Measurements from ENCODE around the gene SKOR1. TPM values are rescaled to one million over a fixed set of nuclear protein-coding genes. Genes with fewer than 3 reads are reported as not detected.

Gene SKOR1
- total RNA-seq, 1 donor from 2014 or later: 0.22 TPM

- Histone ChIP-seq H3K36me3 (peaks cover 15% of the 10 kb centered on the region), H3K4me1 (no peaks in the 10 kb centered on the region), H3K4me3 (no peak overlapping the region), H3K9me3 (replicated peaks) (no peaks in the 10 kb centered on the region), H3K27me3 (ENCODE audit: low read depth) (no peaks in the 10 kb centered on the region), H3K27ac (replicated peaks) (no peak overlapping the region)
- no peak for DNase-seq
- intact Hi-C loops (cut with micrococcal nuclease): no loop called here
- TF ChIP-seq CTCF (IDR thresholded peaks at IDR 0.05; ENCODE audit: borderline replicate concordance): no peak
Observed at GRCh38 chr15:67788986-67789385, 36.3 kb upstream of the SKOR1 start.

GRCh38 chr15:67790610-67791319 is 34.5 kb upstream of the SKOR1 start:
- no peak for TF ChIP-seq CTCF (IDR thresholded peaks at IDR 0.05; ENCODE audit: borderline replicate concordance)
- Histone ChIP-seq H3K9me3 (replicated peaks) (peaks cover 17% of the 10 kb centered on the region), H3K4me1 (no peaks in the 10 kb centered on the region), H3K4me3 (no peak overlapping the region), H3K27me3 (ENCODE audit: low read depth) (no peaks in the 10 kb centered on the region), H3K36me3 (peaks cover 10% of the 10 kb centered on the region), H3K27ac (replicated peaks) (no peak overlapping the region)
- no peak for DNase-seq
- intact Hi-C loops (cut with micrococcal nuclease): no loop called here

- Histone ChIP-seq H3K27ac (replicated peaks) (no peak overlapping the region), H3K9me3 (replicated peaks) (peaks cover 17% of the 10 kb centered on the region), H3K36me3 (peaks cover 10% of the 10 kb centered on the region), H3K4me3 (no peak overlapping the region), H3K4me1 (peaks cover 16% of the 10 kb centered on the region), H3K27me3 (ENCODE audit: low read depth) (no peaks in the 10 kb centered on the region)
- no peak for TF ChIP-seq CTCF (IDR thresholded peaks at IDR 0.05; ENCODE audit: borderline replicate concordance)
- DNase-seq: no peak
- intact Hi-C loops (cut with micrococcal nuclease): no loop called here
Observed at GRCh38 chr15:67792250-67792942, 32.9 kb upstream of the SKOR1 start.

- no peak overlapping the region for H3K27ac ChIP-seq (replicated peaks)
- intact Hi-C loops (cut with micrococcal nuclease): no loop called here
- H3K4me1 ChIP-seq: peaks cover 21% of the 10 kb centered on the region
- TF ChIP-seq CTCF (IDR thresholded peaks at IDR 0.05; ENCODE audit: borderline replicate concordance): no peak
- H3K36me3 ChIP-seq: peaks cover 14% of the 10 kb centered on the region
- no peak for DNase-seq
- H3K27me3 ChIP-seq (ENCODE audit: low read depth): no peaks in the 10 kb centered on the region
- H3K4me3 ChIP-seq: no peak overlapping the region
- peaks cover 17% of the 10 kb centered on the region for H3K9me3 ChIP-seq (replicated peaks)
Observed at GRCh38 chr15:67794832-67795574, 30.3 kb upstream of the SKOR1 start.

- no peaks in the 10 kb centered on the region for H3K27me3 ChIP-seq (ENCODE audit: low read depth)
- H3K27ac ChIP-seq (replicated peaks): peak overlapping the region; percentile 42
- peak; percentile 33 for DNase-seq
- intact Hi-C loops (cut with micrococcal nuclease): no loop called here
- H3K9me3 ChIP-seq (replicated peaks): peaks cover 17% of the 10 kb centered on the region
- TF ChIP-seq CTCF (IDR thresholded peaks at IDR 0.05; ENCODE audit: borderline replicate concordance): no peak
- peaks cover 21% of the 10 kb centered on the region for H3K4me1 ChIP-seq
- H3K36me3 ChIP-seq: peaks cover 11% of the 10 kb centered on the region
- H3K4me3 ChIP-seq: no peak overlapping the region
Observed at GRCh38 chr15:67796196-67797127, 28.8 kb upstream of the SKOR1 start.

All from left ventricle myocardium inferior (tissue), 1 donor.